ENCODE measurements around the gene B3GAT1. TPM values are rescaled to one million over a fixed set of nuclear protein-coding genes. Genes with fewer than 3 reads are reported as not detected.
A peak's percentile ranks its signal among the peaks of the same experiment; 100 is the strongest.

B3GAT1 gene
- total and polyA plus RNA-seq, 2 experiments from 2014 or later, result 4.8 to 28.3 TPM

GRCh38 chr11:134425413-134425812, 13.4 kb upstream of the B3GAT1 start:
- peaks cover 4% of the 10 kb centered on the region for H3K27me3 Mint-ChIP-seq (ENCODE audit: insufficient read depth, low read depth, poor library complexity)
- no peaks in the 10 kb centered on the region for H3K36me3 Mint-ChIP-seq (ENCODE audit: low read depth)
- DNase-seq (ENCODE audit: low spot score), result no peak

GRCh38 chr11:134423106-134423505, 11.1 kb upstream of the B3GAT1 start:
- H3K27ac Mint-ChIP-seq, result no peak overlapping the region
- H3K79me2 ChIP-seq (replicated peaks; ENCODE audit: insufficient read depth), result no peaks in the 10 kb centered on the region
- no peak overlapping the region for H3K4me3 ChIP-seq
- H3K9me2 ChIP-seq (ENCODE audit: insufficient read depth), result no peaks in the 10 kb centered on the region; the same call in 1 of the 2 replicates
- H4K20me1 ChIP-seq (replicated peaks; ENCODE audit: insufficient read depth), result 0 out of 2 replicates have a peak, but pooled peaks cover 5% of the 10 kb centered on the region
- peaks cover 15% of the 10 kb centered on the region for H3K4me1 Mint-ChIP-seq
- no peaks in the 10 kb centered on the region for H3K36me3 Mint-ChIP-seq (ENCODE audit: low read depth)
- no peaks in the 10 kb centered on the region for H3K27me3 ChIP-seq (ENCODE audit: insufficient read depth)
- no peaks in the 10 kb centered on the region for H3K27me3 Mint-ChIP-seq (ENCODE audit: insufficient read depth, low read depth, poor library complexity)
- no peak for ATAC-seq
- peaks cover 13% of the 10 kb centered on the region; the same call in 1 of the 2 replicates for H3K4me1 ChIP-seq (ENCODE audit: insufficient read depth)
- no peak overlapping the region for H2AFZ ChIP-seq
- H3K27ac ChIP-seq (ENCODE audit: low read depth), result no peak overlapping the region
- no peaks in the 10 kb centered on the region for H3K36me3 ChIP-seq (ENCODE audit: insufficient read depth)
- H3K9me3 Mint-ChIP-seq, result no peaks in the 10 kb centered on the region
- DNase-seq (ENCODE audit: low spot score), result no peak
- H3F3A ChIP-seq (replicated peaks; ENCODE audit: low read depth), result no peaks in the 10 kb centered on the region
- H3K4me3 Mint-ChIP-seq, result no peak overlapping the region
- H3K4me2 ChIP-seq, result no peak overlapping the region
- TF ChIP-seq ZNF114 (CRISPR knock-in tag; IDR thresholded peaks at IDR 0.05) (no peak), JUNB (IDR thresholded peaks at IDR 0.05; ENCODE audit: unreplicated experiment) (no peak), ZNF462 (CRISPR knock-in tag; IDR thresholded peaks at IDR 0.05) (no peak), REST (IDR thresholded peaks at IDR 0.05; ENCODE audit: unreplicated experiment) (no peak), CREB1 (CRISPR knock-in tag; IDR thresholded peaks at IDR 0.05; ENCODE audit: low read depth) (no peak)

More at GRCh38 chr11:134425413-134425812, 13.4 kb upstream of the B3GAT1 start:
- no peaks in the 10 kb centered on the region for H3K9me3 Mint-ChIP-seq
- H4K20me1 ChIP-seq (replicated peaks; ENCODE audit: insufficient read depth), result 0 out of 2 replicates have a peak, but pooled peaks cover 5% of the 10 kb centered on the region
- no peak overlapping the region for H3K4me3 ChIP-seq
- no peaks in the 10 kb centered on the region for H3K79me2 ChIP-seq (replicated peaks; ENCODE audit: insufficient read depth)
- no peak overlapping the region for H3K4me3 Mint-ChIP-seq
- no peaks in the 10 kb centered on the region for H3K27me3 ChIP-seq (ENCODE audit: insufficient read depth)
- H3K4me2 ChIP-seq, result no peak overlapping the region; the same call in 1 of the 2 replicates
- H2AFZ ChIP-seq, result no peak overlapping the region
- H3K36me3 ChIP-seq (ENCODE audit: insufficient read depth), result no peaks in the 10 kb centered on the region
- H3K9me2 ChIP-seq (ENCODE audit: insufficient read depth), result no peaks in the 10 kb centered on the region; the same call in 1 of the 2 replicates
- peak; percentile 21; the same call in 2 of the 3 replicates for ATAC-seq
- H3F3A ChIP-seq (replicated peaks; ENCODE audit: low read depth), result no peaks in the 10 kb centered on the region
- peaks cover 25% of the 10 kb centered on the region for H3K4me1 Mint-ChIP-seq
- no peak overlapping the region for H3K27ac Mint-ChIP-seq
- TF ChIP-seq ZNF114 (CRISPR knock-in tag; IDR thresholded peaks at IDR 0.05) (no peak), CTCF (conservative IDR thresholded peaks at IDR 0.05; ENCODE audit: low read depth in 2 of 2) (no peak), POLR2AphosphoS5 (IDR thresholded peaks at IDR 0.05; ENCODE audit: low read depth) (no peak), EZH2 (IDR thresholded peaks at IDR 0.05; ENCODE audit: low read depth, unreplicated experiment) (no peak), ZNF331 (CRISPR knock-in tag; IDR thresholded peaks at IDR 0.05; ENCODE audit: low read depth) (no peak)
- H3K27ac ChIP-seq (ENCODE audit: low read depth), result no peak overlapping the region
- H3K4me1 ChIP-seq (ENCODE audit: insufficient read depth), result peaks cover 13% of the 10 kb centered on the region; the same call in 1 of the 2 replicates
